ENCODE measurements around the gene HPS4. TPM values are rescaled to one million over a fixed set of nuclear protein-coding genes. Genes with fewer than 3 reads are reported as not detected.

Gene HPS4
- polyA plus RNA-seq, 2 of the 4 experiments (the other 2 are of a cell fraction), result 12.7 to 30.2 TPM

GRCh38 chr22:26485806-26486390, 2.3 kb upstream of the HPS4 start:
- Histone ChIP-seq H3K9me3 (no peaks in the 10 kb centered on the region), H3K4me3 (no peak overlapping the region), H3K4me1 (peaks cover 17% of the 10 kb centered on the region; the same call in 2 of the 3 replicates), H3K27ac (no peak overlapping the region), H3K4me2 (peak overlapping the region; percentile 94; the same call in 1 of the 3 replicates)
- WGBS (ENCODE audit: missing lambda C conversion rate), result 91% methylated on average over 3 of the region's 3 CpGs
- TF ChIP-seq CEBPB (IDR thresholded peaks at IDR 0.05), result no peak
- TF ChIP-seq TP53 (CRISPR knock-in tag; IDR thresholded peaks at IDR 0.05), result no peak
- no peak for TF ChIP-seq POLR2AphosphoS2 (conservative IDR thresholded peaks at IDR 0.05; ENCODE audit: low read length)
- TF ChIP-seq JUNB (IDR thresholded peaks at IDR 0.05), result no peak
- TF ChIP-seq BHLHE40 (IDR thresholded peaks at IDR 0.05; ENCODE audit: low read depth, low read length), result no peak
- no peak for TF ChIP-seq TFCP2L1 (CRISPR knock-in tag; IDR thresholded peaks at IDR 0.05)
- TF ChIP-seq SMC3 (IDR thresholded peaks at IDR 0.05), result no peak
- no peak for TF ChIP-seq REST (IDR thresholded peaks at IDR 0.05)
- no peak for ATAC-seq
- CTCF ChIA-PET, result interaction anchor here (1.6 kb wide), 1 partner anchor 25 kb away, joined by 4 read pairs; no protein-coding TSS in a partner anchor
- no peak for DNase-seq (ENCODE audit: low read depth in 1 of 2, low spot score in 1 of 2)
- POLR2A ChIA-PET, result no interaction called here
- no peak for FAIRE-seq

GRCh38 chr22:26485013-26485412, 1.4 kb upstream of the HPS4 start:
- TF ChIP-seq ESRRA (IDR thresholded peaks at IDR 0.05; ENCODE audit: borderline replicate concordance, low read length) (no peak), FOSB (CRISPR knock-in tag; IDR thresholded peaks at IDR 0.05) (no peak), ATOH8 (CRISPR knock-in tag; IDR thresholded peaks at IDR 0.05; ENCODE audit: low read depth) (no peak), SREBF2 (IDR thresholded peaks at IDR 0.05) (no peak)
- POLR2A ChIA-PET, result interaction anchor here (1.0 to 2.2 kb wide), 2 partner anchors 9 to 27 kb away, joined by 4 to 8 read pairs; partner anchors contain the start of gene TFIP11
- Histone ChIP-seq H3K4me1 (peaks cover 17% of the 10 kb centered on the region; the same call in 2 of the 3 replicates), H3K9me3 (no peaks in the 10 kb centered on the region), H3K4me2 (peak overlapping the region; percentile 94), H3K27ac (no peak overlapping the region; a peak in 1 of 6 replicates), H3K4me3 (peak overlapping the region; percentile 84; the same call in 2 of the 3 replicates)
- FAIRE-seq (no peak), ATAC-seq (no peak), DNase-seq (ENCODE audit: low read depth in 1 of 2, low spot score in 1 of 2) (no peak)
- CTCF ChIA-PET, result interaction anchor here (1.0 to 1.6 kb wide), 2 partner anchors 24 to 137 kb away, joined by 3 to 4 read pairs; no protein-coding TSS in a partner anchor
- WGBS (ENCODE audit: missing lambda C conversion rate), result 47% methylated on average over 7 of the region's 7 CpGs

- ChIA-PET POLR2A (interaction anchor here (1.0 to 2.2 kb wide), 4 partner anchors 10 to 28 kb away, joined by 3 to 8 read pairs (median 4); partner anchors contain the start of gene TFIP11), CTCF (interaction anchor here (1.0 to 4.0 kb wide), 3 partner anchors 8 to 136 kb away, joined by 3 to 17 read pairs (median 3); no protein-coding TSS in a partner anchor)
- peak overlapping the region; percentile 84 for H3K4me3 ChIP-seq
- no peaks in the 10 kb centered on the region for H3K9me3 ChIP-seq
- WGBS (ENCODE audit: missing lambda C conversion rate), result 2% methylated on average over 6 of the region's 6 CpGs
- no peak for FAIRE-seq
- ATAC-seq, result no peak
- peak overlapping the region; percentile 94 for H3K4me2 ChIP-seq
- no peak for DNase-seq (ENCODE audit: low read depth in 1 of 2, low spot score in 1 of 2)
- peak overlapping the region; percentile 86 to 100 for H3K27ac ChIP-seq
- TF ChIP-seq JUN (IDR thresholded peaks at IDR 0.05) (no peak), USF2 (IDR thresholded peaks at IDR 0.05) (peak; percentile 84)
- H3K4me1 ChIP-seq, result peaks cover 17% of the 10 kb centered on the region; the same call in 2 of the 3 replicates
Measured at GRCh38 chr22:26484360-26484706, 750 bp upstream of the HPS4 start.

Measured in A549 (cell line).